OCI-LY3 (cell line): ENCODE results near the gene PPP1R3D.

Source experiments
- EZH2phosphoT487 ChIP-seq: fragments of 200-600 bp; shearing (Covaris generic); IDR thresholded peaks from 2 replicates; pipeline ENCODE4 v1.6.1; 2018; ENCODE audit warnings: antibody characterized with exemption, mixed run types, low read depth
- TF ChIP-seq, protein P1 (sequence below): fragments of 200-600, 300-600 bp; sonication (generic); IDR thresholded peaks from 2 replicates; pipeline ENCODE4 v1.5.1; 2014; ENCODE audit warnings: antibody characterized with exemption, low read length, low read depth

DNA sequence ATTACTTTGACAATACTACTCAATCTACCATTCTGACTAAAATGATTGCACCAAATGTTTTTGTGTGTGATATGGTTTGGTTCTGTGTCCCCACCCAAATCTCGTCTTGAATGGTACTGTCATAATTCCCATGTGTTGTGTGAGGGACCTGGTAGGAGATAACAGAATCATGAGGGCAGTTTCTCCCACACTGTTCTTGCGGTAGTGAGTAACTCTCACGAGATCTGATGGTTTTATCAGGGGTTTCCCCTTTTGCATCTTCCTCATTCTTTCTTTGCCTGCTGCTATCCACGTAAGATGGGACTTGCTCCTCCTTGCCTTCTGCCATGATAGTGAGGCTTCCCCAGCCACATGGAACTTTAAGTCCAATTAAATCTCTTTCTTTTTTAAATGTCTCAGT lies 27.5 kb downstream of the PPP1R3D start:
- TF ChIP-seq, protein P1, sequence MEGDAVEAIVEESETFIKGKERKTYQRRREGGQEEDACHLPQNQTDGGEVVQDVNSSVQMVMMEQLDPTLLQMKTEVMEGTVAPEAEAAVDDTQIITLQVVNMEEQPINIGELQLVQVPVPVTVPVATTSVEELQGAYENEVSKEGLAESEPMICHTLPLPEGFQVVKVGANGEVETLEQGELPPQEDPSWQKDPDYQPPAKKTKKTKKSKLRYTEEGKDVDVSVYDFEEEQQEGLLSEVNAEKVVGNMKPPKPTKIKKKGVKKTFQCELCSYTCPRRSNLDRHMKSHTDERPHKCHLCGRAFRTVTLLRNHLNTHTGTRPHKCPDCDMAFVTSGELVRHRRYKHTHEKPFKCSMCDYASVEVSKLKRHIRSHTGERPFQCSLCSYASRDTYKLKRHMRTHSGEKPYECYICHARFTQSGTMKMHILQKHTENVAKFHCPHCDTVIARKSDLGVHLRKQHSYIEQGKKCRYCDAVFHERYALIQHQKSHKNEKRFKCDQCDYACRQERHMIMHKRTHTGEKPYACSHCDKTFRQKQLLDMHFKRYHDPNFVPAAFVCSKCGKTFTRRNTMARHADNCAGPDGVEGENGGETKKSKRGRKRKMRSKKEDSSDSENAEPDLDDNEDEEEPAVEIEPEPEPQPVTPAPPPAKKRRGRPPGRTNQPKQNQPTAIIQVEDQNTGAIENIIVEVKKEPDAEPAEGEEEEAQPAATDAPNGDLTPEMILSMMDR: no peak
- no peak for TF ChIP-seq EZH2phosphoT487
